ENCODE results near the gene SMPD3.
A peak's percentile ranks its signal among the peaks of the same experiment; 100 is the strongest.
"Not testable (repeated sequence)": the region's sequence is repeated elsewhere in the genome, so short reads cannot be mapped to it uniquely, and the experiment has no call there.

The SMPD3 gene

GRCh38 chr16:68448360-68448970, at the start of gene SMPD3:
Gene SMPD3, minus strand, starts transcription at chr16:68448508. Its CDS starts 76,327 bp downstream, at chr16:68372181.
- ATAC-seq = peak; percentile 97
- peak within 1 kb of the TSS; percentile 46 for H3K27ac Mint-ChIP-seq

DNA sequence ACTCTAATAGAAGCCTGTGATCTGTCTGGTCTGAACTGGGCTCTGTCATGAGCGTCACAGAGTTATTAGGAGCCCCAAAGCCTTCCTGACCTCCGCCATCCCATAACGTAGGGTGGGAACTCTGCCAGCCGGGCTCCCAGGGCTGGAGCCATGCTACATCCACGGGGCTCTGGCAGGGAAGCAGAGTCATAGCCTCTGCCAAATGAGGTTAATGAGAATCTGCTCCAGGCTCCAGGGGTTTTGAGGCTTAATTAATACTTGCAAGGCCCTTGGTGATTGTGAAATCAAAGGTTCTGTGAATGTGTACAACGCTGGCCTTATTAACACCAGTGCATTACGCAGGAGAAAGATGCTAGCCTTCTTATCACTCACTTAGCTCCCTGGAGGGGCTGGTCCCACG, 48.4 kb upstream of the SMPD3 start:
- no peaks in the 10 kb centered on the region for H3K36me3 Mint-ChIP-seq
- no peak for DNase-seq (ENCODE audit: low spot score in 2 of 2)
- peaks cover 6% of the 10 kb centered on the region for H3K4me1 Mint-ChIP-seq
- no peak overlapping the region for H3K27ac Mint-ChIP-seq
- no peak for ATAC-seq
- no peaks in the 10 kb centered on the region for H3K9me3 Mint-ChIP-seq
- no peak overlapping the region for H3K4me3 Mint-ChIP-seq

More at GRCh38 chr16:68448360-68448970, at the start of gene SMPD3:
- Mint-ChIP-seq H3K36me3 (peaks cover 11% of the 10 kb centered on the region), H3K4me3 (peak within 1 kb of the TSS; percentile 74), H3K4me1 (peaks cover 28% of the 10 kb centered on the region), H3K9me3 (no peaks in the 10 kb centered on the region)
- peak; percentile 90 to 99 for DNase-seq (ENCODE audit: low spot score in 2 of 2)

- H3K36me3 Mint-ChIP-seq; H3K4me3 Mint-ChIP-seq; DNase-seq (ENCODE audit: low spot score in 2 of 2); H3K9me3 Mint-ChIP-seq; H3K4me1 Mint-ChIP-seq; ATAC-seq: not testable (repeated sequence)
- peak overlapping the region; percentile 37 for H3K27ac Mint-ChIP-seq
Observed at GRCh38 chr16:68494261-68494660, 46.0 kb upstream of the SMPD3 start.

DNA sequence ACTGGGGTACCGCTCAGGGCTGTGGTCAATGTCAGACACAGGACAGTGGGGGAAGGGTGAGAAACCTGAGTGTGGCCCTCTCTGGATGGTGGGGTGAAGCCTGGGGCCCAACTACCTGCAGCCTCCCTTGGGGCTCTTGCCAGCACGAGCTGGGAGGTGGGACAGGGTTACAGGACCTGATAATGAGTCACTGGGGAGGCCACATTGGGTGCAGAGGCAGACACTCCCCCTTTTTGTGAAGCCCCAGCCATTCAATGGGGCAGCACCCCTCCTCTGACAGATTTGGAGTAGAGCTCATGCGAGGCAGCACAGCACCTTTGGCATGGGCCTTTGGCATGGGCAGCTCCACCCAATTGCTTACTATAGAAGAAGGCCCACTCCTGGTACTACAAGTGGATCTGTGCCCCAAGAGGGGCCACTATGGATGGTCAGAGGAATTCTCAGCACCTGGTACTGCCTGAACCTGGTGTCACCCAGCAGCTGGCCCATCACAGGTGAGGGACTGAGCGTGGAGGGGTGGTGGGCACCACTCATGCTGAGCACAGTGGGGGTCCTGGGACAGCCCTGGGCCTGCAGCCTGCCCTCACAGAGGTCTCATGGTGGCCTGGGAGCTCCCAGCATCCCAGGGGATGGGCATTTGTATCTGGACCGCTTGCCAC, 45.2 kb upstream of the SMPD3 start:
- Mint-ChIP-seq H3K9me3 (no peaks in the 10 kb centered on the region), H3K4me1 (peaks cover 6% of the 10 kb centered on the region)

GRCh38 chr16:68492543-68493411, 44.5 kb upstream of the SMPD3 start:
- H3K27ac Mint-ChIP-seq = no peak overlapping the region
- no peaks in the 10 kb centered on the region for H3K36me3 Mint-ChIP-seq
- ATAC-seq = no peak
- peaks cover 6% of the 10 kb centered on the region for H3K4me1 Mint-ChIP-seq
- no peaks in the 10 kb centered on the region for H3K9me3 Mint-ChIP-seq
- no peak overlapping the region for H3K4me3 Mint-ChIP-seq
- no peak for DNase-seq (ENCODE audit: low spot score in 2 of 2)

More for the DNA sequence above, 45.2 kb upstream of the SMPD3 start:
- ATAC-seq (no peak), DNase-seq (ENCODE audit: low spot score in 2 of 2) (no peak)
- no peak overlapping the region for H3K27ac Mint-ChIP-seq
- no peak overlapping the region for H3K4me3 Mint-ChIP-seq
- no peaks in the 10 kb centered on the region for H3K36me3 Mint-ChIP-seq

DNA sequence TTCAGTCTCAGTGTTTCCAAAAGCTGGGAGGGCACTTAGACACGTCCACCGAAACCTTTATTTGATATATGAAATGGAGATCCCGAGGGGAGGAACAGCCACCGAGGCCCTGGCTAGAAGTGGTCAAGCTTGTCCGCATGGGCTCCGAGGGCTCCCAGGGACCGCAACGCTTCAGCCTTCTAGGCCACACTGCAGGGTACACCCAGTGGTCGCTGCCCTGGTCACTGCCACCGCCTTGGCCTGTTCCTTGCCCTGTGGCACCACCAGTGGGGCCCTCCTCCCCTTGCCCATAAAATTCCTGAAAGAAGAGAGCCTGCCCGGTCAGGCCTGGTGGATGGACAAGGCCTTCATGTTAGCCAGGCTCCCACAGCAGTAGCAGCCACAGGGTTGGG, 43.8 kb upstream of the SMPD3 start:
- no peak for ATAC-seq
- no peak for DNase-seq (ENCODE audit: low spot score in 2 of 2)
- no peak overlapping the region for H3K4me3 Mint-ChIP-seq

DNA sequence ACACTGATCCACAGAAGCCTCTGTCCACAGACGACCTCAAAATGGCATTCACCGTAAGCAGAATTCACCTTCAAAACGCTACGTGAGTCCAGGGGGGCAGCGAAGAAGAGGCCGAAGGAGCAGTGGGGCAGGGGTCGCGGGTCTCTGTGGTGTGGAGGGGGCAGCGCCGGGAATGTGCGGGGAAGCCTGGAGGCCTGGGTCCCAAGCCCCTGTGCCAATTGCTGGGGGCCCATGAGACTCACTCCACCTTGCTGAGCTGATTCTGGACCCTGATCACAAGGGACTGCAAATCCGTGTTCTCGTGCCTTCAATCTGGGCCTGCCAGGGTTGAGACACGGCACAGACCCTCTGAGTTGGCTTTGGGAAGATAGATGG, 43.3 kb upstream of the SMPD3 start:
- ATAC-seq = no peak
- Mint-ChIP-seq H3K36me3 (no peaks in the 10 kb centered on the region), H3K27ac (no peak overlapping the region), H3K9me3 (no peaks in the 10 kb centered on the region), H3K4me3 (no peak overlapping the region), H3K4me1 (no peaks in the 10 kb centered on the region)
- no peak for DNase-seq (ENCODE audit: low spot score in 2 of 2)

More for the DNA sequence above, 43.8 kb upstream of the SMPD3 start:
- Mint-ChIP-seq H3K36me3 (no peaks in the 10 kb centered on the region), H3K9me3 (no peaks in the 10 kb centered on the region), H3K27ac (no peak overlapping the region), H3K4me1 (no peaks in the 10 kb centered on the region)

DNA sequence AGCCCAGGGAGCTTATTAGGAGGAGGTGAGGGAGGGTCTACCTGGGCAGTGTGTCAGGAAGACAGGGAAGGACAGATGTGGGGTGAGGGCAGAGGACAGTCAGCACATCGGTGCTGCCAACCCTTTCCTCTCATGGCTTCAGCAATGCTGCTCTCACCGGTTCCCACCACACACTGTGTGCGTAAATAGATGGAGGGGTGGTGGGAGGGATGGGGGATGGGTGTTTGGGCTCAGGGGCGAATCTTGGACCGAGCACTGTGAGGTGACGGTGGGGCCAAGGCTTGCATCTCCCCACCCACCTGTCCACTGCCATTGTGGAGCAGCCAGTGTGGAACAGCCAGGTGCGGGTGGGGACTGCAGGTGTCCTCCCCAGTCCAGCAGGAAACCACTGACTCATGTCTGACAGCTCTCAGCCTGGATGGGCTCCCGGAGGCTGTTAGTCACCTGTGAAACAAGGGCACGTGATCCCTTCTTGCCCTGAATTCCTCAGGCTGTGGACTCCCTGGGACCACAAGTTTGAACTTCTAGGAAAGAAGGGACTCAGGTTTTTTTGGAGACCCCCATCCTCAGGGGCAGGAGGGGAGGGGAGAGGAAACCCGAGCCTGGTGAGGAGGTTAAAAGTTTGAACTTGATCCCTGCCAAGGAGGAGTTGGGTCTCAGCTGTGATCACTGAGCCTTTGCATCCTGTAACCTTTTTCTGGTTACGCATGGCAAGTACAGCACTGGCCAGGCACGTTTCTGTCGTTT, 42.7 kb upstream of the SMPD3 start:
- DNase-seq (ENCODE audit: low spot score in 2 of 2) (no peak), ATAC-seq (no peak)
- H3K27ac Mint-ChIP-seq = no peak overlapping the region
- no peaks in the 10 kb centered on the region for H3K4me1 Mint-ChIP-seq
- H3K4me3 Mint-ChIP-seq = no peak overlapping the region
- no peaks in the 10 kb centered on the region for H3K36me3 Mint-ChIP-seq
- H3K9me3 Mint-ChIP-seq = no peaks in the 10 kb centered on the region

- Mint-ChIP-seq H3K4me1 (no peaks in the 10 kb centered on the region), H3K27ac (no peak overlapping the region), H3K4me3 (no peak overlapping the region), H3K36me3 (no peaks in the 10 kb centered on the region), H3K9me3 (no peaks in the 10 kb centered on the region)
- ATAC-seq (no peak), DNase-seq (ENCODE audit: low spot score in 2 of 2) (no peak)
Observed at GRCh38 chr16:68490358-68490757, 42.0 kb upstream of the SMPD3 start.

GRCh38 chr16:68488554-68488953, 40.2 kb upstream of the SMPD3 start:
- Mint-ChIP-seq H3K4me3 (no peak overlapping the region), H3K27ac (no peak overlapping the region)
- ATAC-seq = no peak

DNA sequence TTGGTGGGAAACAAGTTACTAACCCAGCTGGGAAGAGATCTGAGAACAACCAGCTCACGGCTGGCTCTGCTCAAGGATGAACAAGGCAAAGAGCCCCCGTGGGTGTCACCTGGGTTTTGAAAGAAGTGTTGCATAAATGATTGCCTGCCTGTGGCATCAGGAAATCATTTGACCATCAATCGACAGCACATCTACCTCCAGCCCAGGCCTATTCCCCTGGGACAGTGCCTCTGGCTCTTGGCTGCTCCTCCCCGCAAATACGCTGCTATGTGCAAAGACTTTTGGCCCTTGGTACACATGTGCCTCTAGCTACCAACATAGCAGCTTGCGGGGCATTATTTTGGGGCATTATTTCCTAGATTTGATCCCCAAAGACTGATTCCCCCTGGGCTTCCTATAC, 39.4 kb upstream of the SMPD3 start:
- H3K4me3 Mint-ChIP-seq = no peak overlapping the region
- no peaks in the 10 kb centered on the region for H3K36me3 Mint-ChIP-seq
- no peak overlapping the region for H3K27ac Mint-ChIP-seq
- no peaks in the 10 kb centered on the region for H3K4me1 Mint-ChIP-seq
- ATAC-seq (no peak), DNase-seq (ENCODE audit: low spot score in 2 of 2) (no peak)
- H3K9me3 Mint-ChIP-seq = no peaks in the 10 kb centered on the region

More at GRCh38 chr16:68488554-68488953, 40.2 kb upstream of the SMPD3 start:
- Mint-ChIP-seq H3K4me1 (no peaks in the 10 kb centered on the region), H3K36me3 (no peaks in the 10 kb centered on the region), H3K9me3 (no peaks in the 10 kb centered on the region)
- no peak for DNase-seq (ENCODE audit: low spot score in 2 of 2)

- no peaks in the 10 kb centered on the region for H3K9me3 Mint-ChIP-seq
- DNase-seq (ENCODE audit: low spot score in 2 of 2) (no peak), ATAC-seq (no peak)
- H3K27ac Mint-ChIP-seq = peak overlapping the region; percentile 23
- H3K4me3 Mint-ChIP-seq = no peak overlapping the region
- H3K36me3 Mint-ChIP-seq = no peaks in the 10 kb centered on the region
- no peaks in the 10 kb centered on the region for H3K4me1 Mint-ChIP-seq
Observed at GRCh38 chr16:68487203-68487514, 38.9 kb upstream of the SMPD3 start.

DNA sequence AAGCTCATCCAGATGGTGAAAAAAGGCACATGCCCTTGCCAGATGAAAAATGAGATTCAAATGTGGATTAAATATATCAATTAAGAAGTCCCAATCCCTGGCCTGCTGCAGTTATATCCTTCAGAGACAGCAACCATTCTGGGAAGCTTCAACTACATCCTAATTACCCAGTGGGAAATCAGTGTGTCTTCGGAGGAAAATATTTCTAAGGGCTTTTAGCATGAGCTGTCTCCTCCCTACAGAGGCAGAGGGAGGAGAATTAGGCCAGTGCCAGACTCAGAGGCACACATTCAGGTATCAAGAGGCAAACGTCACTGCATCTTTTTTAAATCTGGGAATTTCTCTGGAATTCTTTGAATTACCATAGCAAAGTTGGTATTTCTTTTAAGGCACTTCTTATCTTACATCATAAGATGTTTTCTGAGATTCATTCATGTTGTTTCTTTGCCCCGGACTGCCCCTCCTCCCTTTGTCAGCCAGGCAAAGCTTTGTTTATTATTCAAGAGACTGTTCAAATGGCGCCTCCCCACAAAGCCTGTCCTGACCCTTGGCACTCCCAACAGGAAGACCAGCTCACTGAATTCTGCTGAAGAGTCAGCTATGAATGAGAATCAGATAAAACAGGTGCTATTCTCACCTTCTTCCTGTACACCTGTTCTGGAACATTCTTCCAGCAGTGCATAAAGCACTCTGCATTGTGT, 38.3 kb upstream of the SMPD3 start:
- no peaks in the 10 kb centered on the region for H3K36me3 Mint-ChIP-seq
- H3K4me3 Mint-ChIP-seq = no peak overlapping the region
- no peaks in the 10 kb centered on the region for H3K9me3 Mint-ChIP-seq
- no peak for DNase-seq (ENCODE audit: low spot score in 2 of 2)
- no peaks in the 10 kb centered on the region for H3K4me1 Mint-ChIP-seq
- peak overlapping the region; percentile 23 for H3K27ac Mint-ChIP-seq
- no peak for ATAC-seq

DNA sequence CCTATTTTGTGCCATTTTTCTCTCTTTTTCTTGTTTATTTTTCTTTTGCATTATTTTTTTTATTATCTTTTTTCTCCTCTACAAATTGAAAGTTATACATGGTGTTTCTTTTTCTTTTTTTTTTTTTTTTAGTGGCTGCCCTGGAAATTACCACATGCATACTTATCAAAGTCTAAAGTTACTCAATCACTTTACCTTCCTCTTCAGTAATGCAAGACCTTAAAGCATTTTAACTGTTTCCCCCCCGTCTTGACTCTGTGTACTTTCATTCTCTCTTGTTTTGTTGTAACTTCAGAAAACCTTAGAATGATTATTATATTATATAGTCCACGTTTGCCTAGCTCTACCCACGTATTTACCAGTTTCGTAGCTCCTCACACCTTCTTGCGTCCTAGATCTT, 33.3 kb upstream of the SMPD3 start:
- no peak for ATAC-seq

More for the DNA sequence above, 33.3 kb upstream of the SMPD3 start:
- H3K27ac Mint-ChIP-seq = no peak overlapping the region
- H3K36me3 Mint-ChIP-seq = no peaks in the 10 kb centered on the region
- no peak overlapping the region for H3K4me3 Mint-ChIP-seq
- DNase-seq (ENCODE audit: low spot score in 2 of 2) = no peak
- H3K4me1 Mint-ChIP-seq = no peaks in the 10 kb centered on the region
- no peaks in the 10 kb centered on the region for H3K9me3 Mint-ChIP-seq
